HCT116 (cell line): Measurements from ENCODE around the gene LARP1.

ENCODE experiments used
- CTCF ChIP-seq, 3 experiments: fragments of 200-600 bp in 1 of 3; sonication (generic) in 1 of 3; IDR thresholded peaks in 2 of 3; conservative IDR thresholded peaks in 1 of 3; 2 replicates each; pipeline ENCODE4 v1.5.1; 2012 to 2017; ENCODE audit warnings: low read depth in 2 of 3, low read length in 2 of 3, antibody characterized with exemption in 1 of 3, borderline replicate concordance in 1 of 3, control low read depth in 1 of 3, mild to moderate bottlenecking in 1 of 3, mixed read lengths in 1 of 3, mixed run types in 1 of 3, moderate library complexity in 1 of 3; ENCODE audit not compliant: insufficient read depth in 1 of 3
- POLR2AphosphoS5 ChIP-seq: IDR thresholded peaks from 2 replicates; pipeline ENCODE4 v1.6.1; 2011; ENCODE audit warnings: mild to moderate bottlenecking, low read depth, low read length, moderate library complexity
- SIN3A ChIP-seq: IDR thresholded peaks from 2 replicates; pipeline ENCODE4 v1.6.1; 2012; ENCODE audit warnings: low read depth
- SP1 ChIP-seq: IDR thresholded peaks from 2 replicates; pipeline ENCODE4 v1.6.1; 2012; ENCODE audit warnings: low read depth
- TF ChIP-seq, protein P1 (sequence below): IDR thresholded peaks from 2 replicates; pipeline ENCODE4 v1.6.1; 2012

DNA sequence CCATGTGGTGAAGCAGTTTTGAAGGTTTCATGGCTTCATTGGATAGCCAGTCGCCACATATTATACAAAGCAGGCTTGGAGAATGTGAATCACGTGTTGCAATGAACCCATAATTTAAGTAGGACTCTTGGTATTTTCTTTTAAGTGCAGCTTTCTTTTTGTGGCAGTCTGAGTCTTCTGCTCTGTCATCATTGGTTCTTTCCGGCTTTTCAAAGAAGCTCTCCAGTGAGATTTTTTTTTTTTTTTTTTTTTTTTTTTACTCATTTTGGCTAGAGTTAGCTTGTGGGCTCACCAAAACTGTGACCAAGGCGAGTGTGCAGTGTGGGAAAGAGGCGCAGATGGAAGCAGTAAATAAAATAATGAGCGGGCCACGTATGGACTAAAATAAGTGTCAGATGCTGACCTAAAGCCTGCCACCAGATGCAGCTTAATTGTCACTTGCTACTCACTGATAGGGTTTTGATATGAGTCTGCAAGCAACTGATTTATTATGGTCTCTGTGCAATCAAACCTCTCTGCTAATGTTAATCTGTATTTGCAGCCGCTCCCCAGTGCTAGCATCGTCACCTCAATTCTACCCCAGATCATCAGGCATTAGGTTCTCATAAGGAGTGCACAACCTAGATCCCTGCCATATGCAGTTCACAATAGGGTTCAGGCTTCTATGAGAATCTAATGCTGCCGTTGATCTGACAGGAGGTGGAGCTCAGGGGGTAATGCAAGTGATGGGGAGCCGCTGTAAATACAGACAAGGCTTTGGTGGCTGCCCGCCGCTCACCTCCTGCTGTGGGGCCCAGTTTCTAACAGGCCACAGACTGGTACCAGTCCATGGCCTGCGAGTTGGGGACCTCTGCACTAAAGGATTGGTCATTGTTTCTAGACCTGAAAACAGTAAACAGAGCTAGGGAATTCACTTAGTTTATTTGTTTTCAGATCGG lies 45.5 kb upstream of the LARP1 start:
- no peak for TF ChIP-seq CTCF (IDR thresholded peaks at IDR 0.05 in 2 of 3, conservative IDR thresholded peaks at IDR 0.05 in 1 of 3; ENCODE audit: borderline replicate concordance in 1 of 3, insufficient read depth in 1 of 3, low read depth in 2 of 3, low read length in 2 of 3)
- TF ChIP-seq, protein P1, sequence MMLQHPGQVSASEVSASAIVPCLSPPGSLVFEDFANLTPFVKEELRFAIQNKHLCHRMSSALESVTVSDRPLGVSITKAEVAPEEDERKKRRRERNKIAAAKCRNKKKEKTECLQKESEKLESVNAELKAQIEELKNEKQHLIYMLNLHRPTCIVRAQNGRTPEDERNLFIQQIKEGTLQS, result no peak
- TF ChIP-seq POLR2AphosphoS5, result no peak
- no peak for TF ChIP-seq SIN3A
- TF ChIP-seq SP1, result no peak
